K562 (cell line): ENCODE results near the gene SPAG16. TPM values are rescaled to one million over a fixed set of nuclear protein-coding genes. Genes with fewer than 3 reads are reported as not detected.

ENCODE experiments used
- DPF2 ChIP-seq: fragments of 450-650 bp; IDR thresholded peaks from 2 replicates; pipeline ENCODE4 v1.6.1; 2016
- ELF2 ChIP-seq: fragments of 250-450 bp; sonication (Bioruptor Pico); IDR thresholded peaks from 2 replicates; pipeline ENCODE4 v1.5.0; 2021; ENCODE audit warnings: mild to moderate bottlenecking
- NR3C1 ChIP-seq: sonication (generic); formaldehyde crosslinking; IDR thresholded peaks from 2 replicates; pipeline ENCODE4 v1.8.1; 2022; ENCODE audit warnings: missing genetic modification reagents
- PHF20 ChIP-seq: fragments of 450-650 bp; IDR thresholded peaks from 2 replicates; pipeline ENCODE4 v1.6.1; 2018; ENCODE audit not compliant: partially characterized antibody
- TAL1 ChIP-seq: fragments of 450-650 bp; IDR thresholded peaks from 2 replicates; pipeline ENCODE4 v1.6.1; 2016; ENCODE audit warnings: mild to moderate bottlenecking
- YBX1 ChIP-seq: fragments of 450-650 bp; IDR thresholded peaks from 2 replicates; pipeline ENCODE4 v1.7.1; 2016; ENCODE audit warnings: mild to moderate bottlenecking
- ZNF695 ChIP-seq: fragments of 450-650 bp; formaldehyde crosslinking; IDR thresholded peaks from 2 replicates; pipeline ENCODE4 v1.4.0; 2020; ENCODE audit warnings: mild to moderate bottlenecking, moderate library complexity
- polyA plus RNA-seq, 8 experiments: library from polyadenylated mRNA; depleted of rRNA in 4 of 8; stranded (reverse) in 5 of 8; unstranded in 3 of 8; fragments of >200 nt; fragmentation: Nextera tagmentation in 2 of 8; fragmentation: Illumina TruSeq in 1 of 8; extraction: Ambion mirVana in 2 of 8; extraction: Trizol in 1 of 8; gene quantifications; 2 replicates each; pipeline versions ENCODE4 v1.2.1 to v1.2.3, GENCODE V29; 2011 to 2014; ENCODE audit warnings: inconsistent platforms in 1 of 8, missing spikeins in 1 of 8
- total RNA-seq, 7 experiments: library from RNA; depleted of rRNA in 6 of 7; stranded (reverse); fragments of >200 nt in 6 of 7; fragmentation: Illumina TruSeq in 2 of 7; extraction: Trizol in 2 of 7; gene quantifications; 2 replicates each; pipeline versions ENCODE4 v1.2.1 to v1.2.3, GENCODE V29; 2011 to 2021; ENCODE audit warnings: low replicate concordance in 1 of 7
- TF ChIP-seq, protein P1 (sequence below): sonication (generic); formaldehyde crosslinking; IDR thresholded peaks from 2 replicates; pipeline ENCODE4 v1.8.0; 2022; ENCODE audit warnings: missing genetic modification reagents, mild to moderate bottlenecking, borderline replicate concordance
- TF ChIP-seq, protein P2 (sequence below): fragments of 450-650 bp; IDR thresholded peaks from 2 replicates; pipeline ENCODE4 v1.6.1; 2016; ENCODE audit warnings: mild to moderate bottlenecking, moderate library complexity
- TF ChIP-seq, protein P3 (sequence below): fragments of 250-450 bp; sonication (Bioruptor Pico); IDR thresholded peaks from 2 replicates; pipeline ENCODE4 v1.5.0; 2021

SPAG16 gene
- total and polyA plus RNA-seq, 9 of the 15 experiments (the other 6 are each of a cell fraction or from before 2014, with no cell fraction given): 0.98 to 5.9 (median 3.5) TPM

DNA sequence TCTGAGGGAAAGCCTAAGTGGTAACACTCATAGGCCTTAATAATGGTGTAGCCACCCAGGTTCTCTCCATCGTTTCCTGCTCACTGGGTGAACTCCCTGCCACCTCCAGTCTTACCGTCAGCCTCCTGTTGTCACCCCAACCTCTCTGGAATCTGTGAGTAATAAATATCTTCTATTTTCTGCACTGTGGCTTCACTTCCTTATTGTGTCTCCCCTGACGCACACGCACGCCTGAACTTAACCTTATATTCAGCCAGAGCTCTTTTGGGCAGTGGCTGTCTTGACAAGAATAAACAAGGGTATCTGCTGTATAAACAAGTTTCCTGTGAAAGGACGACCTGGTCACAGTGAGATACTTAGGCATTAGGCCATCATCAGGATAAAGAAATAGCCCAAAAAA, 467.2 kb downstream of the SPAG16 start (continued):
- TF ChIP-seq, protein P1, sequence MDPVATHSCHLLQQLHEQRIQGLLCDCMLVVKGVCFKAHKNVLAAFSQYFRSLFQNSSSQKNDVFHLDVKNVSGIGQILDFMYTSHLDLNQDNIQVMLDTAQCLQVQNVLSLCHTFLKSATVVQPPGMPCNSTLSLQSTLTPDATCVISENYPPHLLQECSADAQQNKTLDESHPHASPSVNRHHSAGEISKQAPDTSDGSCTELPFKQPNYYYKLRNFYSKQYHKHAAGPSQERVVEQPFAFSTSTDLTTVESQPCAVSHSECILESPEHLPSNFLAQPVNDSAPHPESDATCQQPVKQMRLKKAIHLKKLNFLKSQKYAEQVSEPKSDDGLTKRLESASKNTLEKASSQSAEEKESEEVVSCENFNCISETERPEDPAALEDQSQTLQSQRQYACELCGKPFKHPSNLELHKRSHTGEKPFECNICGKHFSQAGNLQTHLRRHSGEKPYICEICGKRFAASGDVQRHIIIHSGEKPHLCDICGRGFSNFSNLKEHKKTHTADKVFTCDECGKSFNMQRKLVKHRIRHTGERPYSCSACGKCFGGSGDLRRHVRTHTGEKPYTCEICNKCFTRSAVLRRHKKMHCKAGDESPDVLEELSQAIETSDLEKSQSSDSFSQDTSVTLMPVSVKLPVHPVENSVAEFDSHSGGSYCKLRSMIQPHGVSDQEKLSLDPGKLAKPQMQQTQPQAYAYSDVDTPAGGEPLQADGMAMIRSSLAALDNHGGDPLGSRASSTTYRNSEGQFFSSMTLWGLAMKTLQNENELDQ (CRISPR knock-in tag): no peak
- TF ChIP-seq TAL1: no peak
- TF ChIP-seq, protein P2, sequence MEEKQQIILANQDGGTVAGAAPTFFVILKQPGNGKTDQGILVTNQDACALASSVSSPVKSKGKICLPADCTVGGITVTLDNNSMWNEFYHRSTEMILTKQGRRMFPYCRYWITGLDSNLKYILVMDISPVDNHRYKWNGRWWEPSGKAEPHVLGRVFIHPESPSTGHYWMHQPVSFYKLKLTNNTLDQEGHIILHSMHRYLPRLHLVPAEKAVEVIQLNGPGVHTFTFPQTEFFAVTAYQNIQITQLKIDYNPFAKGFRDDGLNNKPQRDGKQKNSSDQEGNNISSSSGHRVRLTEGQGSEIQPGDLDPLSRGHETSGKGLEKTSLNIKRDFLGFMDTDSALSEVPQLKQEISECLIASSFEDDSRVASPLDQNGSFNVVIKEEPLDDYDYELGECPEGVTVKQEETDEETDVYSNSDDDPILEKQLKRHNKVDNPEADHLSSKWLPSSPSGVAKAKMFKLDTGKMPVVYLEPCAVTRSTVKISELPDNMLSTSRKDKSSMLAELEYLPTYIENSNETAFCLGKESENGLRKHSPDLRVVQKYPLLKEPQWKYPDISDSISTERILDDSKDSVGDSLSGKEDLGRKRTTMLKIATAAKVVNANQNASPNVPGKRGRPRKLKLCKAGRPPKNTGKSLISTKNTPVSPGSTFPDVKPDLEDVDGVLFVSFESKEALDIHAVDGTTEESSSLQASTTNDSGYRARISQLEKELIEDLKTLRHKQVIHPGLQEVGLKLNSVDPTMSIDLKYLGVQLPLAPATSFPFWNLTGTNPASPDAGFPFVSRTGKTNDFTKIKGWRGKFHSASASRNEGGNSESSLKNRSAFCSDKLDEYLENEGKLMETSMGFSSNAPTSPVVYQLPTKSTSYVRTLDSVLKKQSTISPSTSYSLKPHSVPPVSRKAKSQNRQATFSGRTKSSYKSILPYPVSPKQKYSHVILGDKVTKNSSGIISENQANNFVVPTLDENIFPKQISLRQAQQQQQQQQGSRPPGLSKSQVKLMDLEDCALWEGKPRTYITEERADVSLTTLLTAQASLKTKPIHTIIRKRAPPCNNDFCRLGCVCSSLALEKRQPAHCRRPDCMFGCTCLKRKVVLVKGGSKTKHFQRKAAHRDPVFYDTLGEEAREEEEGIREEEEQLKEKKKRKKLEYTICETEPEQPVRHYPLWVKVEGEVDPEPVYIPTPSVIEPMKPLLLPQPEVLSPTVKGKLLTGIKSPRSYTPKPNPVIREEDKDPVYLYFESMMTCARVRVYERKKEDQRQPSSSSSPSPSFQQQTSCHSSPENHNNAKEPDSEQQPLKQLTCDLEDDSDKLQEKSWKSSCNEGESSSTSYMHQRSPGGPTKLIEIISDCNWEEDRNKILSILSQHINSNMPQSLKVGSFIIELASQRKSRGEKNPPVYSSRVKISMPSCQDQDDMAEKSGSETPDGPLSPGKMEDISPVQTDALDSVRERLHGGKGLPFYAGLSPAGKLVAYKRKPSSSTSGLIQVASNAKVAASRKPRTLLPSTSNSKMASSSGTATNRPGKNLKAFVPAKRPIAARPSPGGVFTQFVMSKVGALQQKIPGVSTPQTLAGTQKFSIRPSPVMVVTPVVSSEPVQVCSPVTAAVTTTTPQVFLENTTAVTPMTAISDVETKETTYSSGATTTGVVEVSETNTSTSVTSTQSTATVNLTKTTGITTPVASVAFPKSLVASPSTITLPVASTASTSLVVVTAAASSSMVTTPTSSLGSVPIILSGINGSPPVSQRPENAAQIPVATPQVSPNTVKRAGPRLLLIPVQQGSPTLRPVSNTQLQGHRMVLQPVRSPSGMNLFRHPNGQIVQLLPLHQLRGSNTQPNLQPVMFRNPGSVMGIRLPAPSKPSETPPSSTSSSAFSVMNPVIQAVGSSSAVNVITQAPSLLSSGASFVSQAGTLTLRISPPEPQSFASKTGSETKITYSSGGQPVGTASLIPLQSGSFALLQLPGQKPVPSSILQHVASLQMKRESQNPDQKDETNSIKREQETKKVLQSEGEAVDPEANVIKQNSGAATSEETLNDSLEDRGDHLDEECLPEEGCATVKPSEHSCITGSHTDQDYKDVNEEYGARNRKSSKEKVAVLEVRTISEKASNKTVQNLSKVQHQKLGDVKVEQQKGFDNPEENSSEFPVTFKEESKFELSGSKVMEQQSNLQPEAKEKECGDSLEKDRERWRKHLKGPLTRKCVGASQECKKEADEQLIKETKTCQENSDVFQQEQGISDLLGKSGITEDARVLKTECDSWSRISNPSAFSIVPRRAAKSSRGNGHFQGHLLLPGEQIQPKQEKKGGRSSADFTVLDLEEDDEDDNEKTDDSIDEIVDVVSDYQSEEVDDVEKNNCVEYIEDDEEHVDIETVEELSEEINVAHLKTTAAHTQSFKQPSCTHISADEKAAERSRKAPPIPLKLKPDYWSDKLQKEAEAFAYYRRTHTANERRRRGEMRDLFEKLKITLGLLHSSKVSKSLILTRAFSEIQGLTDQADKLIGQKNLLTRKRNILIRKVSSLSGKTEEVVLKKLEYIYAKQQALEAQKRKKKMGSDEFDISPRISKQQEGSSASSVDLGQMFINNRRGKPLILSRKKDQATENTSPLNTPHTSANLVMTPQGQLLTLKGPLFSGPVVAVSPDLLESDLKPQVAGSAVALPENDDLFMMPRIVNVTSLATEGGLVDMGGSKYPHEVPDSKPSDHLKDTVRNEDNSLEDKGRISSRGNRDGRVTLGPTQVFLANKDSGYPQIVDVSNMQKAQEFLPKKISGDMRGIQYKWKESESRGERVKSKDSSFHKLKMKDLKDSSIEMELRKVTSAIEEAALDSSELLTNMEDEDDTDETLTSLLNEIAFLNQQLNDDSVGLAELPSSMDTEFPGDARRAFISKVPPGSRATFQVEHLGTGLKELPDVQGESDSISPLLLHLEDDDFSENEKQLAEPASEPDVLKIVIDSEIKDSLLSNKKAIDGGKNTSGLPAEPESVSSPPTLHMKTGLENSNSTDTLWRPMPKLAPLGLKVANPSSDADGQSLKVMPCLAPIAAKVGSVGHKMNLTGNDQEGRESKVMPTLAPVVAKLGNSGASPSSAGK: no peak
- TF ChIP-seq YBX1: no peak
- TF ChIP-seq DPF2: no peak
- TF ChIP-seq ELF2 (CRISPR knock-in tag): no peak
- TF ChIP-seq ZNF695 (CRISPR knock-in tag): no peak
- TF ChIP-seq, protein P3, sequence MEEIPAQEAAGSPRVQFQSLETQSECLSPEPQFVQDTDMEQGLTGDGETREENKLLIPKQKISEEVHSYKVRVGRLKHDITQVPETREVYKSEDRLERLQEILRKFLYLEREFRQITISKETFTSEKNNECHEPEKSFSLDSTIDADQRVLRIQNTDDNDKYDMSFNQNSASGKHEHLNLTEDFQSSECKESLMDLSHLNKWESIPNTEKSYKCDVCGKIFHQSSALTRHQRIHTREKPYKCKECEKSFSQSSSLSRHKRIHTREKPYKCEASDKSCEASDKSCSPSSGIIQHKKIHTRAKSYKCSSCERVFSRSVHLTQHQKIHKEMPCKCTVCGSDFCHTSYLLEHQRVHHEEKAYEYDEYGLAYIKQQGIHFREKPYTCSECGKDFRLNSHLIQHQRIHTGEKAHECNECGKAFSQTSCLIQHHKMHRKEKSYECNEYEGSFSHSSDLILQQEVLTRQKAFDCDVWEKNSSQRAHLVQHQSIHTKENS (CRISPR knock-in tag): no peak
- no peak for TF ChIP-seq PHF20
- TF ChIP-seq NR3C1 (CRISPR knock-in tag): no peak
